HEK293 (cell line): ENCODE measurements around the gene NRTN.
A peak's percentile ranks its signal among the peaks of the same experiment; 100 is the strongest.

Experiments
- CTCF ChIA-PET: fragments of 350-600 bp; formaldehyde crosslinking; extraction: SDS; loops from one replicate; lab custom pipeline; 2021; ENCODE audit warnings: antibody characterized with exemption; lab: Yijun Ruan, JAX
- POLR2A ChIA-PET: fragments of 300-600 bp; formaldehyde crosslinking; extraction: SDS; loops from one replicate; lab custom pipeline; 2020; ENCODE audit warnings: antibody characterized with exemption, inconsistent platforms; lab: Yijun Ruan, JAX
- H3K27ac ChIP-seq: fragments of 200-500 bp; sonication (Bioruptor generic); 2 replicates; pipeline ENCODE4 v1.5.1; 2014; ENCODE audit warnings: low read depth, low read length, control low read depth, inconsistent platforms; ENCODE audit errors: extremely low read depth
- H3K36me3 ChIP-seq, 2 experiments: fragments of 200-500 bp in 1 of 2; sonication (Bioruptor generic) in 1 of 2; 1 replicate in 1 of 2; 2 replicates in 1 of 2; pipeline ENCODE4 v1.5.1; 2014 to 2017; ENCODE audit warnings: inconsistent platforms in 2 of 2, low read length in 2 of 2; ENCODE audit not compliant: control insufficient read depth in 2 of 2, insufficient read depth in 1 of 2
- H3K4me1 ChIP-seq: fragments of 200-500 bp; sonication (Bioruptor generic); 2 replicates; pipeline ENCODE4 v1.5.1; 2014; ENCODE audit warnings: mild to moderate bottlenecking, low read length, inconsistent platforms; ENCODE audit not compliant: control insufficient read depth, insufficient read depth
- H3K4me3 ChIP-seq: 2 replicates; pipeline ENCODE4 v1.5.1; 2011; ENCODE audit warnings: low read depth, mild to moderate bottlenecking, control low read depth, low read length, moderate library complexity
- H3K9me3 ChIP-seq: fragments of 200-500 bp; sonication (Bioruptor generic); 2 replicates; pipeline ENCODE4 v1.5.1; 2014; ENCODE audit warnings: low read depth, low read length, inconsistent platforms; ENCODE audit not compliant: control insufficient read depth, insufficient read depth
- GLI4 ChIP-seq: fragments of 450-650 bp; formaldehyde crosslinking; IDR thresholded peaks from 2 replicates; pipeline ENCODE4 v1.5.1; 2016; ENCODE audit warnings: missing biosample characterization, missing genetic modification characterization
- IKZF3 ChIP-seq: fragments of 450-650 bp; IDR thresholded peaks from 2 replicates; pipeline ENCODE4 v1.5.0; 2018; ENCODE audit warnings: missing biosample characterization, mild to moderate bottlenecking, missing genetic modification characterization, moderate library complexity
- KLF16 ChIP-seq: fragments of 450-650 bp; formaldehyde crosslinking; IDR thresholded peaks from 2 replicates; pipeline ENCODE4 v1.5.1; 2017; ENCODE audit warnings: missing biosample characterization, missing genetic modification characterization
- KLF17 ChIP-seq: fragments of 450-650 bp; formaldehyde crosslinking; IDR thresholded peaks from 2 replicates; pipeline ENCODE4 v1.5.1; 2016; ENCODE audit warnings: missing biosample characterization, missing genetic modification characterization
- KLF9 ChIP-seq: fragments of 450-650 bp; formaldehyde crosslinking; IDR thresholded peaks from 2 replicates; pipeline ENCODE4 v1.5.1; 2016; ENCODE audit warnings: missing biosample characterization, missing genetic modification characterization, low read depth
- MZF1 ChIP-seq: fragments of 450-650 bp; formaldehyde crosslinking; IDR thresholded peaks from 2 replicates; pipeline ENCODE4 v1.5.1; 2017; ENCODE audit warnings: missing biosample characterization, missing genetic modification characterization, borderline replicate concordance
- PATZ1 ChIP-seq: fragments of 450-650 bp; formaldehyde crosslinking; IDR thresholded peaks from 2 replicates; pipeline ENCODE4 v1.5.1; 2016; ENCODE audit warnings: missing biosample characterization, missing genetic modification characterization
- PRDM6 ChIP-seq: fragments of 450-650 bp; formaldehyde crosslinking; IDR thresholded peaks from 2 replicates; pipeline ENCODE4 v1.5.1; 2017; ENCODE audit warnings: missing biosample characterization, missing genetic modification characterization
- RBAK ChIP-seq: fragments of 450-650 bp; formaldehyde crosslinking; IDR thresholded peaks from 2 replicates; pipeline ENCODE4 v1.5.1; 2016; ENCODE audit warnings: missing biosample characterization, missing genetic modification characterization
- REPIN1 ChIP-seq: fragments of 450-650 bp; formaldehyde crosslinking; IDR thresholded peaks from 2 replicates; pipeline ENCODE4 v1.5.1; 2017; ENCODE audit warnings: missing biosample characterization, missing genetic modification characterization, low read depth
- SP2 ChIP-seq: fragments of 450-650 bp; formaldehyde crosslinking; IDR thresholded peaks from 2 replicates; pipeline ENCODE4 v1.5.1; 2016; ENCODE audit warnings: missing biosample characterization, missing genetic modification characterization
- YY2 ChIP-seq: fragments of 450-650 bp; formaldehyde crosslinking; IDR thresholded peaks from 2 replicates; pipeline ENCODE4 v1.5.1; 2016; ENCODE audit warnings: missing biosample characterization, missing genetic modification characterization
- ZBTB10 ChIP-seq: fragments of 450-650 bp; formaldehyde crosslinking; IDR thresholded peaks from 2 replicates; pipeline ENCODE4 v1.5.1; 2016; ENCODE audit warnings: missing biosample characterization, missing genetic modification characterization
- ZBTB7A ChIP-seq: fragments of 450-650 bp; formaldehyde crosslinking; IDR thresholded peaks from 2 replicates; pipeline ENCODE4 v1.5.1; 2016; ENCODE audit warnings: low read depth, missing biosample characterization, missing genetic modification characterization
- ZFP41 ChIP-seq: fragments of 450-650 bp; formaldehyde crosslinking; IDR thresholded peaks from 2 replicates; pipeline ENCODE4 v1.5.1; 2016; ENCODE audit warnings: missing biosample characterization, missing genetic modification characterization, borderline replicate concordance
- ZNF138 ChIP-seq: fragments of 450-650 bp; formaldehyde crosslinking; IDR thresholded peaks from 2 replicates; pipeline ENCODE4 v1.5.1; 2016; ENCODE audit warnings: missing biosample characterization, missing genetic modification characterization, borderline replicate concordance
- ZNF239 ChIP-seq: fragments of 450-650 bp; formaldehyde crosslinking; IDR thresholded peaks from 2 replicates; pipeline ENCODE4 v1.5.1; 2016; ENCODE audit warnings: missing biosample characterization, missing genetic modification characterization
- ZNF24 ChIP-seq: fragments of 450-650 bp; formaldehyde crosslinking; IDR thresholded peaks from 2 replicates; pipeline ENCODE4 v1.5.1; 2016; ENCODE audit warnings: missing biosample characterization, missing genetic modification characterization
- ZNF292 ChIP-seq: fragments of 450-650 bp; formaldehyde crosslinking; IDR thresholded peaks from 2 replicates; pipeline ENCODE4 v1.5.1; 2016; ENCODE audit warnings: low read depth, missing biosample characterization, missing genetic modification characterization, borderline replicate concordance
- ZNF324 ChIP-seq: fragments of 450-650 bp; formaldehyde crosslinking; IDR thresholded peaks from 2 replicates; pipeline ENCODE4 v1.5.1; 2016; ENCODE audit warnings: missing biosample characterization, missing genetic modification characterization
- ZNF354C ChIP-seq: fragments of 450-650 bp; formaldehyde crosslinking; IDR thresholded peaks from 2 replicates; pipeline ENCODE4 v1.5.1; 2016; ENCODE audit warnings: missing biosample characterization, missing genetic modification characterization, low read depth, borderline replicate concordance
- ZNF501 ChIP-seq: fragments of 450-650 bp; formaldehyde crosslinking; IDR thresholded peaks from 2 replicates; pipeline ENCODE4 v1.5.1; 2016; ENCODE audit warnings: missing biosample characterization, missing genetic modification characterization
- ZNF529 ChIP-seq: fragments of 450-650 bp; formaldehyde crosslinking; IDR thresholded peaks from 2 replicates; pipeline ENCODE4 v1.5.1; 2017; ENCODE audit warnings: missing genetic modification characterization, missing biosample characterization; ENCODE audit not compliant: insufficient replicate concordance
- ZNF530 ChIP-seq: fragments of 450-650 bp; formaldehyde crosslinking; IDR thresholded peaks from 2 replicates; pipeline ENCODE4 v1.5.1; 2016; ENCODE audit warnings: low read depth, missing biosample characterization, missing genetic modification characterization
- ZNF548 ChIP-seq: fragments of 450-650 bp; formaldehyde crosslinking; IDR thresholded peaks from 2 replicates; pipeline ENCODE4 v1.5.1; 2016; ENCODE audit warnings: missing biosample characterization, missing genetic modification characterization
- ZNF549 ChIP-seq: fragments of 450-650 bp; IDR thresholded peaks from 2 replicates; pipeline ENCODE4 v1.5.1; 2018; ENCODE audit warnings: missing biosample characterization, missing genetic modification characterization, mild to moderate bottlenecking, inconsistent platforms, moderate library complexity
- ZNF654 ChIP-seq: fragments of 450-650 bp; formaldehyde crosslinking; IDR thresholded peaks from 2 replicates; pipeline ENCODE4 v1.5.1; 2016; ENCODE audit warnings: low read depth, missing biosample characterization, missing genetic modification characterization
- ZNF660 ChIP-seq: fragments of 450-650 bp; IDR thresholded peaks from 2 replicates; pipeline ENCODE4 v1.5.1; 2018; ENCODE audit warnings: missing biosample characterization, mild to moderate bottlenecking, missing genetic modification characterization
- ZNF677 ChIP-seq: fragments of 450-650 bp; IDR thresholded peaks from 2 replicates; pipeline ENCODE4 v1.5.0; 2018; ENCODE audit warnings: missing biosample characterization, mild to moderate bottlenecking, missing genetic modification characterization, moderate library complexity

The NRTN gene

GRCh38 chr19:5827891-5828660, 23.2 kb downstream of the NRTN start:
- Histone ChIP-seq H3K9me3 (no peaks in the 10 kb centered on the region), H3K4me3 (peak overlapping the region; percentile 34), H3K27ac (peak overlapping the region; percentile 59; the same call in 1 of the 2 replicates), H3K4me1 (peaks cover 6% of the 10 kb centered on the region), H3K36me3 (no peaks in the 10 kb centered on the region)
- CTCF ChIA-PET, result interaction anchor here (0.6 to 3.2 kb wide), 9 partner anchors 13 to 912 kb away, joined by 3 to 27 read pairs (median 4); partner anchors contain the start of gene NRTN
- POLR2A ChIA-PET, result interaction anchor here (0.5 to 2.6 kb wide), 15 partner anchors 11 to 543 kb away, joined by 3 to 35 read pairs (median 3); partner anchors contain the start of genes FUT6, NDUFA11, NRTN and RANBP3
- TF ChIP-seq REPIN1 (tag by site-specific recombination), result no peak; the same call in 1 of the 2 replicates
- TF ChIP-seq ZNF549, result no peak
- TF ChIP-seq KLF16 (tag by site-specific recombination), result peak; percentile 92
- no peak for TF ChIP-seq ZNF138 (tag by site-specific recombination)
- TF ChIP-seq ZNF324, result peak; percentile 90
- TF ChIP-seq ZNF501 (tag by site-specific recombination), result peak; percentile 87
- peak; percentile 95 for TF ChIP-seq KLF17 (tag by site-specific recombination)
- no peak; the same call in 1 of the 2 replicates for TF ChIP-seq ZNF660 (tag by site-specific recombination)
- TF ChIP-seq RBAK, result no peak
- TF ChIP-seq IKZF3 (tag by site-specific recombination), result no peak
- TF ChIP-seq PRDM6 (tag by site-specific recombination), result no peak; the same call in 1 of the 2 replicates
- TF ChIP-seq ZNF654 (tag by site-specific recombination), result no peak
- TF ChIP-seq GLI4, result peak; percentile 80; the same call in 1 of the 2 replicates
- TF ChIP-seq ZFP41 (tag by site-specific recombination), result no peak
- TF ChIP-seq ZNF530 (tag by site-specific recombination), result no peak
- TF ChIP-seq KLF9 (tag by site-specific recombination), result peak; percentile 73
- TF ChIP-seq ZNF548 (tag by site-specific recombination), result no peak
- TF ChIP-seq ZNF292, result no peak
- TF ChIP-seq ZNF677, result 0 out of 2 replicates have a peak, but pooled peaks have one; percentile 50
- no peak for TF ChIP-seq ZNF354C
- peak; percentile 84 for TF ChIP-seq ZBTB7A (tag by site-specific recombination)
- no peak for TF ChIP-seq ZNF529 (tag by site-specific recombination)
- TF ChIP-seq ZNF24 (tag by site-specific recombination), result peak; percentile 89
- no peak for TF ChIP-seq MZF1
- peak; percentile 98 for TF ChIP-seq PATZ1 (tag by site-specific recombination)
- TF ChIP-seq ZNF239 (tag by site-specific recombination), result no peak
- peak; percentile 98 for TF ChIP-seq ZBTB10 (tag by site-specific recombination)
- TF ChIP-seq YY2 (tag by site-specific recombination), result peak; percentile 69; the same call in 1 of the 2 replicates
- TF ChIP-seq SP2 (tag by site-specific recombination), result peak; percentile 42
